ENCODE results near the gene TMEM229B. TPM values are rescaled to one million over a fixed set of nuclear protein-coding genes. Genes with fewer than 3 reads are reported as not detected.
A peak's percentile ranks its signal among the peaks of the same experiment; 100 is the strongest.

Gene TMEM229B
- polyA plus RNA-seq (ENCODE audit: insufficient read length in 4 of 4): 1 to 10 TPM; 1.8 to 3.8 (median 3.3) TPM

- DNase-seq (ENCODE audit: low read depth in 4 of 4, low spot score in 2 of 4): no peak
These were observed at the start of gene TMEM229B for GRCh38 chr14:67487937-67488893. Gene TMEM229B (minus strand): TSS chr14:67488721. CDS start chr14:67473923, 14,798 bp downstream.

GRCh38 chr14:67537736-67538135, 49.2 kb upstream of the TMEM229B start:
- no peak for DNase-seq (ENCODE audit: low read depth in 4 of 4, low spot score in 2 of 4)

- no peak for DNase-seq (ENCODE audit: low read depth in 4 of 4, low spot score in 2 of 4)
These were observed 47.6 kb upstream of the TMEM229B start for GRCh38 chr14:67536087-67536486.

GRCh38 chr14:67533754-67534085, 45.2 kb upstream of the TMEM229B start:
- peak in 2 of 4 donors; percentile 23 to 46 for DNase-seq (ENCODE audit: low read depth in 4 of 4, low spot score in 2 of 4)

GRCh38 chr14:67532998-67533753, 44.7 kb upstream of the TMEM229B start, which contains the start of gene PLEKHH1:
Gene PLEKHH1 (plus strand): TSS chr14:67533290. CDS start chr14:67541868, 8,578 bp downstream.
- DNase-seq (ENCODE audit: low read depth in 4 of 4, low spot score in 2 of 4): peak in 1 of 4 donors; percentile 60

GRCh38 chr14:67532606-67532997, 44.1 kb upstream of the TMEM229B start:
- DNase-seq (ENCODE audit: low read depth in 4 of 4, low spot score in 2 of 4): no peak

GRCh38 chr14:67529947-67530935, 41.7 kb upstream of the TMEM229B start:
- no peak for DNase-seq (ENCODE audit: low read depth in 4 of 4, low spot score in 2 of 4)

GRCh38 chr14:67528276-67528675, 39.8 kb upstream of the TMEM229B start:
- DNase-seq (ENCODE audit: low read depth in 4 of 4, low spot score in 2 of 4): no peak

GRCh38 chr14:67527756-67528155, 39.2 kb upstream of the TMEM229B start:
- DNase-seq (ENCODE audit: low read depth in 4 of 4, low spot score in 2 of 4): no peak

GRCh38 chr14:67526676-67527459, 38.3 kb upstream of the TMEM229B start:
- DNase-seq (ENCODE audit: low read depth in 4 of 4, low spot score in 2 of 4): no peak

- DNase-seq (ENCODE audit: low read depth in 4 of 4, low spot score in 2 of 4): no peak
These were observed 37.7 kb upstream of the TMEM229B start for GRCh38 chr14:67526181-67526580.

GRCh38 chr14:67525389-67525788, 36.9 kb upstream of the TMEM229B start:
- no peak for DNase-seq (ENCODE audit: low read depth in 4 of 4, low spot score in 2 of 4)

- no peak for DNase-seq (ENCODE audit: low read depth in 4 of 4, low spot score in 2 of 4)
These were observed 36.1 kb upstream of the TMEM229B start for GRCh38 chr14:67524634-67524963.

GRCh38 chr14:67523764-67524633, 35.5 kb upstream of the TMEM229B start:
- DNase-seq (ENCODE audit: low read depth in 4 of 4, low spot score in 2 of 4): no peak

GRCh38 chr14:67522270-67522669, 33.7 kb upstream of the TMEM229B start:
- no peak for DNase-seq (ENCODE audit: low read depth in 4 of 4, low spot score in 2 of 4)

GRCh38 chr14:67520482-67520881, 32.0 kb upstream of the TMEM229B start:
- DNase-seq (ENCODE audit: low read depth in 4 of 4, low spot score in 2 of 4): no peak

- DNase-seq (ENCODE audit: low read depth in 4 of 4, low spot score in 2 of 4): no peak
These were observed 30.9 kb upstream of the TMEM229B start for GRCh38 chr14:67519406-67519805.

GRCh38 chr14:67517083-67517482, 28.6 kb upstream of the TMEM229B start:
- DNase-seq (ENCODE audit: low read depth in 4 of 4, low spot score in 2 of 4): no peak

GRCh38 chr14:67516676-67517075, 28.2 kb upstream of the TMEM229B start:
- no peak for DNase-seq (ENCODE audit: low read depth in 4 of 4, low spot score in 2 of 4)

Data from left renal cortex interstitium (tissue), 4 donors.